Measurements from ENCODE around the gene PREX1. TPM values are rescaled to one million over a fixed set of nuclear protein-coding genes. Genes with fewer than 3 reads are reported as not detected.
A peak's percentile ranks its signal among the peaks of the same experiment; 100 is the strongest.

Gene PREX1
- total RNA-seq, 1 donor, result 14.1 TPM

DNA sequence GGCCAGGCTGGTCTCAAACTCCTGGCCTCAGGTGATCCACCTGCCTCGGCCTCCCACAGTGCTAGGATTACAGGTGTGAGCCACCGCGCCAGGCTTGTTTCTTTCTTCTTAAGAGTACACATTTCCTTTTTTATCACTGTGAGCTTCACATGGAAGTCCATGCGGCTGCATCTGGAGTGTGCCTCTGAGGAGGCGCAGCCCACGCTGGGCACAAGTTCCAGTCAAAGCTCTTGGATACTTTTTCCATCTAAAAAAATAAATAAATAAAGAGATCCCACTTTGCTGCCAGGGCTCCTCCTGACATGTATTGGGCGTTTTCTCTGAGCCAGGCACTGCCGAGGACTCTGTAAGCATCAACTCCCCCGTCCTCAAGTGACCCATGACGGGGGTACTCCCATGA lies 123.0 kb downstream of the PREX1 start:
- TF ChIP-seq CTCF (IDR thresholded peaks at IDR 0.05; ENCODE audit: extremely low read depth, low read depth, low read length), result no peak
- no peaks in the 10 kb centered on the region for H3K9me3 ChIP-seq (ENCODE audit: low read depth, low read length)
- H3K4me1 ChIP-seq (ENCODE audit: insufficient read depth, low read length), result peaks cover 4% of the 10 kb centered on the region
- H3K4me2 ChIP-seq (ENCODE audit: insufficient read depth, low read length), result no peak overlapping the region
- H3K27ac ChIP-seq (ENCODE audit: low read depth, low read length), result no peak overlapping the region
- DNase-seq (ENCODE audit: insufficient read length, low spot score, missing footprints), result no peak
- H3K79me2 ChIP-seq (ENCODE audit: insufficient read depth, low read length), result no peaks in the 10 kb centered on the region
- H3K36me3 ChIP-seq (ENCODE audit: insufficient read depth, low read length), result no peaks in the 10 kb centered on the region
- no peak overlapping the region for H3K4me3 ChIP-seq (ENCODE audit: insufficient read depth, low read length)
- no peaks in the 10 kb centered on the region for H3K27me3 ChIP-seq (ENCODE audit: insufficient read depth, low read length)
- no peak overlapping the region for H2AFZ ChIP-seq (ENCODE audit: low read length)
- H4K20me1 ChIP-seq (ENCODE audit: insufficient read depth, low read length), result no peaks in the 10 kb centered on the region

GRCh38 chr20:48703511-48704219 lies 124.1 kb downstream of the PREX1 start:
- no peak overlapping the region for H3K4me3 ChIP-seq (ENCODE audit: insufficient read depth, low read length)
- no peak for TF ChIP-seq CTCF (IDR thresholded peaks at IDR 0.05; ENCODE audit: extremely low read depth, low read depth, low read length)
- peak; percentile 73 for DNase-seq (ENCODE audit: insufficient read length, low spot score, missing footprints)

GRCh38 chr20:48703107-48703506 lies 124.7 kb downstream of the PREX1 start:
- Histone ChIP-seq H3K9me3 (ENCODE audit: low read depth, low read length) (no peaks in the 10 kb centered on the region), H3K36me3 (ENCODE audit: insufficient read depth, low read length) (no peaks in the 10 kb centered on the region), H3K4me2 (ENCODE audit: insufficient read depth, low read length) (no peak overlapping the region), H3K4me3 (ENCODE audit: insufficient read depth, low read length) (no peak overlapping the region), H2AFZ (ENCODE audit: low read length) (no peak overlapping the region), H3K4me1 (ENCODE audit: insufficient read depth, low read length) (no peaks in the 10 kb centered on the region), H3K79me2 (ENCODE audit: insufficient read depth, low read length) (no peaks in the 10 kb centered on the region), H3K27me3 (ENCODE audit: insufficient read depth, low read length) (no peaks in the 10 kb centered on the region), H3K27ac (ENCODE audit: low read depth, low read length) (no peak overlapping the region), H4K20me1 (ENCODE audit: insufficient read depth, low read length) (no peaks in the 10 kb centered on the region)
- no peak for TF ChIP-seq CTCF (IDR thresholded peaks at IDR 0.05; ENCODE audit: extremely low read depth, low read depth, low read length)
- no peak for DNase-seq (ENCODE audit: insufficient read length, low spot score, missing footprints)

More at GRCh38 chr20:48703511-48704219, 124.1 kb downstream of the PREX1 start:
- H3K27me3 ChIP-seq (ENCODE audit: insufficient read depth, low read length), result no peaks in the 10 kb centered on the region
- H3K9me3 ChIP-seq (ENCODE audit: low read depth, low read length), result no peaks in the 10 kb centered on the region
- no peaks in the 10 kb centered on the region for H3K79me2 ChIP-seq (ENCODE audit: insufficient read depth, low read length)
- no peak overlapping the region for H3K27ac ChIP-seq (ENCODE audit: low read depth, low read length)
- no peaks in the 10 kb centered on the region for H4K20me1 ChIP-seq (ENCODE audit: insufficient read depth, low read length)
- H2AFZ ChIP-seq (ENCODE audit: low read length), result no peak overlapping the region
- no peak overlapping the region for H3K4me2 ChIP-seq (ENCODE audit: insufficient read depth, low read length)
- no peaks in the 10 kb centered on the region for H3K4me1 ChIP-seq (ENCODE audit: insufficient read depth, low read length)
- no peaks in the 10 kb centered on the region for H3K36me3 ChIP-seq (ENCODE audit: insufficient read depth, low read length)

DNA sequence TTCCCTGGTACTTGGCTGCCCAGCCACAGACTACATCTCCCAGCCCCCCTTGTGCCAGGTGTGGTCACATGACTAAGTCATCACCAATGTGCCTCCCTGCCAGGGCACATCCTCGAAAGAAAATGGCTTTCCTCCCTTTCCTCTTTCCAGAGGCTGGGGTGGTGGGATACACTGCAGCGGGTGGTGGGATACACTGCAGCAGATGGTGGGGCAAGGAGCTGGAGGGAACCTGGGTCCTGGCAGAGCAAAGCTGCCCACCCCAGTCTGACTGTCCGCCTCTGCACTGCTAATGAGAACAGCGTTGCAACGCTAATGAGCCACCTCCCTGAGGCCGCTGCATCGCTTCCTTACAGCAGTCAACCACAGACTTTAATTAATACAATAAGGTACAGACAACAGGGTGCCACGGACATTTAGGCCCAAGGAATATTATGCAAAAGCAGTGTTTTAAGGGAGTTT lies 125.3 kb downstream of the PREX1 start:
- Histone ChIP-seq H3K36me3 (ENCODE audit: insufficient read depth, low read length) (no peaks in the 10 kb centered on the region), H3K27ac (ENCODE audit: low read depth, low read length) (no peak overlapping the region), H4K20me1 (ENCODE audit: insufficient read depth, low read length) (no peaks in the 10 kb centered on the region), H3K9me3 (ENCODE audit: low read depth, low read length) (no peaks in the 10 kb centered on the region), H3K79me2 (ENCODE audit: insufficient read depth, low read length) (no peaks in the 10 kb centered on the region), H3K4me2 (ENCODE audit: insufficient read depth, low read length) (no peak overlapping the region), H3K4me3 (ENCODE audit: insufficient read depth, low read length) (no peak overlapping the region), H2AFZ (ENCODE audit: low read length) (no peak overlapping the region), H3K27me3 (ENCODE audit: insufficient read depth, low read length) (no peaks in the 10 kb centered on the region), H3K4me1 (ENCODE audit: insufficient read depth, low read length) (peaks cover 3% of the 10 kb centered on the region)
- DNase-seq (ENCODE audit: insufficient read length, low spot score, missing footprints), result peak; percentile 39
- no peak for TF ChIP-seq CTCF (IDR thresholded peaks at IDR 0.05; ENCODE audit: extremely low read depth, low read depth, low read length)

All from osteoblast (primary cell).